HepG2 (cell line): ENCODE results near the gene FIBCD1. TPM values are rescaled to one million over a fixed set of nuclear protein-coding genes. Genes with fewer than 3 reads are reported as not detected.

ENCODE experiments used
- ATAC-seq: fragments of 200-7000 bp; cut with Tn5 transposase; 3 replicates; pipeline ENCODE4 v1.9.1; 2020; ENCODE audit warnings: mild to moderate bottlenecking, moderate library complexity
- BruUV-seq: library from RNA; stranded (reverse); fragments of 400-500 nt; replicated peaks from 2 replicates; lab custom pipeline; 2021; lab: Mats Ljungman, UMichigan
- CTCF ChIA-PET: fragments of 300-600 bp; formaldehyde crosslinking; extraction: SDS; loops from one replicate; lab custom pipeline; 2021; ENCODE audit warnings: low total read pairs, inconsistent platforms, low intra/inter-chr PET ratio; lab: Yijun Ruan, JAX
- POLR2A ChIA-PET: fragments of 350-600 bp; sonication (Branson Sonifier 250); formaldehyde crosslinking; loops from one replicate; lab custom pipeline; 2020; ENCODE audit warnings: antibody characterized with exemption, inconsistent platforms; lab: Yijun Ruan, JAX
- DNase-seq: peaks from one replicate; pipeline ENCODE4 v3.0.0-alpha.2; 2015; ENCODE audit warnings: low spot score
- FAIRE-seq: peaks from 3 replicates; lab custom pipeline; 2011; peaks lifted over from hg19 to GRCh38; lab: Jason Lieb, UNC
- H2AFZ ChIP-seq: one replicate; pipeline ENCODE4 v1.6.1; 2011; ENCODE audit warnings: low read length, inconsistent platforms
- H3K27ac ChIP-seq: fragments of 300-600 bp; 3 replicates; pipeline ENCODE4 v1.8.0; 2011; ENCODE audit warnings: mixed run types, mild to moderate bottlenecking, mixed read lengths, low read length, inconsistent platforms; ENCODE audit not compliant: insufficient read depth; ENCODE audit errors: extremely low read length
- H3K27me3 ChIP-seq, 2 experiments: fragments of 200-600 bp in 1 of 2; 2 replicates in 1 of 2; 3 replicates in 1 of 2; pipeline versions ENCODE4 v1.6.0 to v1.8.0; 2011; ENCODE audit warnings: low read length in 2 of 2, mild to moderate bottlenecking in 2 of 2, moderate library complexity in 2 of 2, inconsistent platforms in 1 of 2; ENCODE audit not compliant: insufficient read depth in 2 of 2, control insufficient read depth in 1 of 2
- H3K36me3 ChIP-seq, 2 experiments: fragments of 200-600 bp in 1 of 2; replicated peaks in 1 of 2; 2 replicates in 1 of 2; 3 replicates in 1 of 2; pipeline versions ENCODE4 v1.5.1 to v1.8.0; 2011; ENCODE audit warnings: low read length in 2 of 2, inconsistent platforms in 1 of 2; ENCODE audit not compliant: insufficient read depth in 2 of 2, control insufficient read depth in 1 of 2
- H3K4me1 ChIP-seq: 2 replicates; pipeline ENCODE4 v1.5.1; 2012; ENCODE audit warnings: low read length, inconsistent platforms; ENCODE audit not compliant: insufficient read depth
- H3K4me2 ChIP-seq: 2 replicates; pipeline ENCODE4 v1.6.0; 2011; ENCODE audit warnings: low read depth, low read length, inconsistent platforms
- H3K4me3 ChIP-seq, 3 experiments: fragments of 200-600 bp in 1 of 3; sonication (generic), shearing (Covaris generic) in 1 of 3; replicated peaks in 1 of 3; 2 replicates each; pipeline ENCODE4 v1.5.1; 2011 to 2016; ENCODE audit warnings: low read length in 3 of 3, inconsistent platforms in 2 of 3, low read depth in 2 of 3, mild to moderate bottlenecking in 2 of 3, control low read depth in 1 of 3, mixed read lengths in 1 of 3; ENCODE audit not compliant: insufficient read depth in 1 of 3
- H3K79me2 ChIP-seq: one replicate; pipeline ENCODE4 v1.6.1; 2011; ENCODE audit warnings: low read length, inconsistent platforms; ENCODE audit not compliant: insufficient read depth
- H3K9ac ChIP-seq: 2 replicates; pipeline ENCODE4 v1.6.0; 2011; ENCODE audit warnings: mild to moderate bottlenecking, low read depth, low read length, inconsistent platforms; ENCODE audit not compliant: insufficient read depth
- H3K9me3 ChIP-seq: 2 replicates; pipeline ENCODE4 v1.5.1; 2012; ENCODE audit warnings: mild to moderate bottlenecking, low read length
- H4K20me1 ChIP-seq: 2 replicates; pipeline ENCODE4 v1.6.0; 2011; ENCODE audit warnings: inconsistent platforms, mild to moderate bottlenecking, low read length, moderate library complexity; ENCODE audit not compliant: insufficient read depth
- GRHL1 ChIP-seq: sonication (generic); formaldehyde crosslinking; conservative IDR thresholded peaks from 2 replicates; pipeline ENCODE4 v1.8.0; 2022; ENCODE audit warnings: missing genetic modification reagents
- NAIF1 ChIP-seq: sonication (generic); formaldehyde crosslinking; IDR thresholded peaks from 2 replicates; pipeline ENCODE4 v1.5.0; 2020; ENCODE audit warnings: mild to moderate bottlenecking, missing genetic modification reagents, borderline replicate concordance
- NFE2 ChIP-seq: sonication (generic); formaldehyde crosslinking; IDR thresholded peaks from 2 replicates; pipeline ENCODE4 v1.4.0; 2020; ENCODE audit warnings: missing genetic modification reagents
- SP5 ChIP-seq: IDR thresholded peaks from 2 replicates; pipeline ENCODE4 v1.6.1; 2016; ENCODE audit warnings: low read depth, borderline replicate concordance
- SUZ12 ChIP-seq: fragments of 150-350 bp; IDR thresholded peaks from 2 replicates; pipeline ENCODE4 v1.6.1; 2014; ENCODE audit warnings: low read depth, low read length
- ZFAT ChIP-seq: sonication (generic); formaldehyde crosslinking; conservative IDR thresholded peaks from 2 replicates; pipeline ENCODE4 v1.8.1; 2023; ENCODE audit warnings: missing genetic modification reagents, inconsistent platforms
- ZMYM4 ChIP-seq: sonication (generic); formaldehyde crosslinking; IDR thresholded peaks from 2 replicates; pipeline ENCODE4 v1.8.1; 2023; ENCODE audit warnings: mild to moderate bottlenecking, missing genetic modification reagents
- ZNF12 ChIP-seq: sonication (generic); formaldehyde crosslinking; IDR thresholded peaks from 2 replicates; pipeline ENCODE4 v1.5.0; 2020; ENCODE audit warnings: missing genetic modification reagents
- ZNF496 ChIP-seq: sonication (generic); formaldehyde crosslinking; IDR thresholded peaks from 2 replicates; pipeline ENCODE4 v1.8.1; 2023; ENCODE audit warnings: mild to moderate bottlenecking, moderate library complexity, missing genetic modification reagents; ENCODE audit not compliant: insufficient replicate concordance
- ZNF678 ChIP-seq: sonication (generic); formaldehyde crosslinking; IDR thresholded peaks from 2 replicates; pipeline ENCODE4 v1.4.0; 2020; ENCODE audit warnings: mild to moderate bottlenecking, missing genetic modification reagents
- ZNF704 ChIP-seq: sonication (generic); formaldehyde crosslinking; IDR thresholded peaks from 2 replicates; pipeline ENCODE4 v1.8.1; 2023; ENCODE audit warnings: mild to moderate bottlenecking, inconsistent platforms, moderate library complexity, missing genetic modification reagents, borderline replicate concordance
- WGBS: methylation state at CpG from one replicate; pipeline ENCODE4 v1.1.6; 2017; ENCODE audit warnings: low lambda C conversion rate; 5-methylcytosine and 5-hydroxymethylcytosine counted together
- in situ Hi-C: cut with HindIII; loops from 2 replicates; pipeline ENCODE4 v1.10.0; 2017; ENCODE audit warnings: low pct_unique_long_range_greater_than_20kb; ENCODE audit not compliant: extremely low pct_ligation_motif_present
- intact Hi-C: fragments of 100-400 bp; cut with micrococcal nuclease; formaldehyde crosslinking; loops from one replicate; pipeline ENCODE4 v1.10.0; 2022; ENCODE audit not compliant: unreplicated experiment
- polyA plus RNA-seq, 8 experiments: library from polyadenylated mRNA; depleted of rRNA in 3 of 8; stranded (reverse) in 7 of 8; unstranded in 1 of 8; fragments of >200 nt; fragmentation: Illumina TruSeq in 4 of 8; extraction: Trizol in 4 of 8; gene quantifications; 2 replicates each; pipeline versions ENCODE4 v1.2.1 to v1.2.3, GENCODE V29; 2011 to 2016; ENCODE audit warnings: low read depth in 4 of 8, missing spikeins in 1 of 8, mixed read lengths in 1 of 8; ENCODE audit not compliant: insufficient read depth in 1 of 8
- total RNA-seq, 5 experiments: library from RNA; depleted of rRNA; stranded (reverse); fragments of >200 nt; fragmentation: Illumina TruSeq; extraction: Trizol; gene quantifications; 2 replicates each; pipeline ENCODE4 v1.2.3, GENCODE V29; 2016; ENCODE audit warnings: low read depth in 1 of 5

FIBCD1 gene
- total and polyA plus RNA-seq, 2 of the 13 experiments (the other 11 are each of a cell fraction or from before 2014, with no cell fraction given), result 0.55 to 0.89 TPM

- no peaks in the 10 kb centered on the region for H3K9me3 ChIP-seq
- H3K4me3 ChIP-seq, result no peak overlapping the region
- peaks cover 18% of the 10 kb centered on the region for H3K4me1 ChIP-seq
- BruUV-seq, result no TSS peak
- no peaks in the 10 kb centered on the region for H4K20me1 ChIP-seq
- TF ChIP-seq ZFAT (CRISPR knock-in tag) (no peak), ZNF496 (CRISPR knock-in tag) (no peak), SUZ12 (no peak), ZMYM4 (CRISPR knock-in tag) (no peak), GRHL1 (no peak), ZNF12 (CRISPR knock-in tag) (no peak), ZNF678 (CRISPR knock-in tag) (no peak), SP5 (CRISPR knock-in tag) (no peak), ZNF704 (no peak), NFE2 (no peak), NAIF1 (no peak)
- WGBS, result 17% methylated on average over 17 of the region's 25 CpGs
- intact Hi-C loops, result no loop called here
- in situ Hi-C loops, result no loop called here
- no peak for DNase-seq
- no peak overlapping the region for H3K4me2 ChIP-seq
- POLR2A ChIA-PET, result no interaction called here
- H3K79me2 ChIP-seq, result no peaks in the 10 kb centered on the region
- peaks cover 33 to 92% of the 10 kb centered on the region in 2 experiments; a peak in 4 of 5 replicates for H3K27me3 ChIP-seq
- no peak overlapping the region for H2AFZ ChIP-seq
- no peak for ATAC-seq
- H3K9ac ChIP-seq, result no peak overlapping the region
- CTCF ChIA-PET, result no interaction called here
- H3K36me3 ChIP-seq, result no peaks in the 10 kb centered on the region; a peak in 1 of 5 replicates
- no peak for FAIRE-seq
- no peak overlapping the region for H3K27ac ChIP-seq
Measured at GRCh38 chr9:130903194-130904069, 35.6 kb downstream of the FIBCD1 start.
